ENCODE data around the gene ZNF503.

ZNF503 gene

GRCh38 chr10:75397496-75398199 lies 3.9 kb downstream of the ZNF503 start:
- TF ChIP-seq, protein P1, sequence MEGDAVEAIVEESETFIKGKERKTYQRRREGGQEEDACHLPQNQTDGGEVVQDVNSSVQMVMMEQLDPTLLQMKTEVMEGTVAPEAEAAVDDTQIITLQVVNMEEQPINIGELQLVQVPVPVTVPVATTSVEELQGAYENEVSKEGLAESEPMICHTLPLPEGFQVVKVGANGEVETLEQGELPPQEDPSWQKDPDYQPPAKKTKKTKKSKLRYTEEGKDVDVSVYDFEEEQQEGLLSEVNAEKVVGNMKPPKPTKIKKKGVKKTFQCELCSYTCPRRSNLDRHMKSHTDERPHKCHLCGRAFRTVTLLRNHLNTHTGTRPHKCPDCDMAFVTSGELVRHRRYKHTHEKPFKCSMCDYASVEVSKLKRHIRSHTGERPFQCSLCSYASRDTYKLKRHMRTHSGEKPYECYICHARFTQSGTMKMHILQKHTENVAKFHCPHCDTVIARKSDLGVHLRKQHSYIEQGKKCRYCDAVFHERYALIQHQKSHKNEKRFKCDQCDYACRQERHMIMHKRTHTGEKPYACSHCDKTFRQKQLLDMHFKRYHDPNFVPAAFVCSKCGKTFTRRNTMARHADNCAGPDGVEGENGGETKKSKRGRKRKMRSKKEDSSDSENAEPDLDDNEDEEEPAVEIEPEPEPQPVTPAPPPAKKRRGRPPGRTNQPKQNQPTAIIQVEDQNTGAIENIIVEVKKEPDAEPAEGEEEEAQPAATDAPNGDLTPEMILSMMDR (conservative IDR thresholded peaks at IDR 0.05), result no peak
- TF ChIP-seq ZFX (IDR thresholded peaks at IDR 0.05), result no peak
- no peak overlapping the region for H3K27ac ChIP-seq

- TF ChIP-seq ZFX (IDR thresholded peaks at IDR 0.05), result no peak
- TF ChIP-seq, protein P1 (conservative IDR thresholded peaks at IDR 0.05), result no peak
- no peak overlapping the region for H3K27ac ChIP-seq
Observed at GRCh38 chr10:75396631-75397495, 4.7 kb downstream of the ZNF503 start.

GRCh38 chr10:75395932-75396630 lies 5.5 kb downstream of the ZNF503 start:
- H3K27ac ChIP-seq, result no peak overlapping the region
- no peak for TF ChIP-seq ZFX (IDR thresholded peaks at IDR 0.05)
- TF ChIP-seq, protein P1 (conservative IDR thresholded peaks at IDR 0.05), result no peak

GRCh38 chr10:75395066-75395931 lies 6.3 kb downstream of the ZNF503 start:
- TF ChIP-seq, protein P1 (conservative IDR thresholded peaks at IDR 0.05), result peak; percentile 98
- TF ChIP-seq ZFX (IDR thresholded peaks at IDR 0.05), result no peak
- H3K27ac ChIP-seq, result no peak overlapping the region

GRCh38 chr10:75394221-75394620 lies 7.3 kb downstream of the ZNF503 start:
- H3K27ac ChIP-seq, result no peak overlapping the region
- no peak for TF ChIP-seq ZFX (IDR thresholded peaks at IDR 0.05)
- TF ChIP-seq, protein P1 (conservative IDR thresholded peaks at IDR 0.05), result no peak

GRCh38 chr10:75392744-75393143 lies 8.8 kb downstream of the ZNF503 start:
- no peak overlapping the region for H3K27ac ChIP-seq
- no peak for TF ChIP-seq ZFX (IDR thresholded peaks at IDR 0.05)
- TF ChIP-seq, protein P1 (conservative IDR thresholded peaks at IDR 0.05), result no peak

Measured in C4-2B (cell line).